ENCODE measurements around the gene TRABD2B. TPM values are rescaled to one million over a fixed set of nuclear protein-coding genes. Genes with fewer than 3 reads are reported as not detected.

The TRABD2B gene
- polyA plus RNA-seq, 1 of the 3 experiments (the other 2 are of a cell fraction) = 0.03 TPM

- no peaks in the 10 kb centered on the region for H3K36me3 ChIP-seq (replicated peaks in 1 of 2; ENCODE audit: control insufficient read depth in 1 of 2, insufficient read depth in 2 of 2, low read length in 1 of 2)
- H3F3A ChIP-seq (replicated peaks; ENCODE audit: insufficient read depth) = no peaks in the 10 kb centered on the region
- TF ChIP-seq MAX (IDR thresholded peaks at IDR 0.05; ENCODE audit: low read depth) (no peak), SMC3 (IDR thresholded peaks at IDR 0.05; ENCODE audit: low read depth, low read length) (no peak)
- no peak overlapping the region for H3K27ac ChIP-seq (ENCODE audit: low read depth in 2 of 2, low read length in 1 of 2)
- H3K9me2 ChIP-seq = no peaks in the 10 kb centered on the region
- no peak overlapping the region for H3K4me3 ChIP-seq (ENCODE audit: low read depth in 2 of 2, low read length in 1 of 2)
- ChIA-PET POLR2A (no interaction called here), CTCF (interaction anchor here (1.1 to 1.7 kb wide), 2 partner anchors 16 to 160 kb away, joined by 4 to 5 read pairs; no protein-coding TSS in a partner anchor)
- H3K79me2 ChIP-seq (ENCODE audit: insufficient read depth) = no peaks in the 10 kb centered on the region
- no peaks in the 10 kb centered on the region for H4K20me1 ChIP-seq (ENCODE audit: insufficient read depth)
- H3K4me2 ChIP-seq = no peak overlapping the region
- H3K9ac ChIP-seq = no peak overlapping the region
- no peaks in the 10 kb centered on the region for H3K27me3 ChIP-seq (ENCODE audit: insufficient read depth)
- no peak for DNase-seq
- H3K9me3 ChIP-seq = no peaks in the 10 kb centered on the region
- WGBS (ENCODE audit: low lambda C conversion rate) = 39% methylated on average over 3 of the region's 3 CpGs
- H3K4me1 ChIP-seq (ENCODE audit: control insufficient read depth in 1 of 2, insufficient read depth in 2 of 2, low read depth in 1 of 2, low read length in 1 of 2) = peaks cover 0 to 10% of the 10 kb centered on the region in 2 experiments; a peak in 1 of 4 replicates
- H2AFZ ChIP-seq (ENCODE audit: low read depth) = no peak overlapping the region
Measured at GRCh38 chr1:47901001-47901575, 96.1 kb downstream of the TRABD2B start.

GRCh38 chr1:47898133-47898845 lies 98.9 kb downstream of the TRABD2B start:
- ChIA-PET POLR2A (no interaction called here), CTCF (interaction anchor here (1.4 kb wide), 1 partner anchor 163 kb away, joined by 5 read pairs; no protein-coding TSS in a partner anchor)
- Histone ChIP-seq H3K4me2 (no peak overlapping the region), H3K27me3 (ENCODE audit: insufficient read depth) (no peaks in the 10 kb centered on the region), H3K27ac (ENCODE audit: low read depth in 2 of 2, low read length in 1 of 2) (no peak overlapping the region), H4K20me1 (ENCODE audit: insufficient read depth) (no peaks in the 10 kb centered on the region), H3K4me3 (ENCODE audit: low read depth in 2 of 2, low read length in 1 of 2) (no peak overlapping the region), H3K4me1 (ENCODE audit: control insufficient read depth in 1 of 2, insufficient read depth in 2 of 2, low read depth in 1 of 2, low read length in 1 of 2) (peaks cover 0 to 26% of the 10 kb centered on the region in 2 experiments; a peak in 1 of 4 replicates), H3K9me3 (no peaks in the 10 kb centered on the region), H3K9ac (no peak overlapping the region), H3K79me2 (ENCODE audit: insufficient read depth) (no peaks in the 10 kb centered on the region), H3K9me2 (no peaks in the 10 kb centered on the region), H2AFZ (ENCODE audit: low read depth) (no peak overlapping the region), H3K36me3 (replicated peaks in 1 of 2; ENCODE audit: control insufficient read depth in 1 of 2, insufficient read depth in 2 of 2, low read length in 1 of 2) (no peaks in the 10 kb centered on the region), H3F3A (replicated peaks; ENCODE audit: insufficient read depth) (no peaks in the 10 kb centered on the region)
- 51% methylated on average over 6 of the region's 6 CpGs for WGBS (ENCODE audit: low lambda C conversion rate)
- DNase-seq = no peak
- TF ChIP-seq EP300 (IDR thresholded peaks at IDR 0.05; ENCODE audit: borderline replicate concordance in 1 of 2, low read depth in 1 of 2, low read length in 1 of 2) = no peak
- no peak for TF ChIP-seq TEAD4 (IDR thresholded peaks at IDR 0.05; ENCODE audit: borderline replicate concordance, insufficient read depth)
- TF ChIP-seq SMC3 (IDR thresholded peaks at IDR 0.05; ENCODE audit: low read depth, low read length) = no peak
- no peak for TF ChIP-seq MEF2A (IDR thresholded peaks at IDR 0.05; ENCODE audit: borderline replicate concordance, low read depth)
- TF ChIP-seq USF2 (IDR thresholded peaks at IDR 0.05; ENCODE audit: borderline replicate concordance, low read depth, low read length) = no peak
- no peak for TF ChIP-seq REST (IDR thresholded peaks at IDR 0.05; ENCODE audit: low read depth, low read length)
- no peak for TF ChIP-seq RXRA (IDR thresholded peaks at IDR 0.05; ENCODE audit: borderline replicate concordance, low read depth)
- TF ChIP-seq MXI1 (IDR thresholded peaks at IDR 0.05; ENCODE audit: low read depth, low read length) = no peak
- no peak for TF ChIP-seq SIN3A (IDR thresholded peaks at IDR 0.05; ENCODE audit: borderline replicate concordance, low read depth, low read length)
- TF ChIP-seq CTCF (IDR thresholded peaks at IDR 0.05) = no peak
- no peak for TF ChIP-seq FOSL2 (IDR thresholded peaks at IDR 0.05; ENCODE audit: borderline replicate concordance, low read depth)
- TF ChIP-seq RAD21 (IDR thresholded peaks at IDR 0.05; ENCODE audit: low read length) = no peak
- TF ChIP-seq IRF3 (IDR thresholded peaks at IDR 0.05; ENCODE audit: low read depth, low read length) = no peak
- no peak for TF ChIP-seq NFIC (IDR thresholded peaks at IDR 0.05; ENCODE audit: borderline replicate concordance)
- TF ChIP-seq PBX3 (IDR thresholded peaks at IDR 0.05) = no peak

Data from SK-N-SH (cell line).